Fibroblast of lung (primary cell): ENCODE measurements around the gene UBN1. TPM values are rescaled to one million over a fixed set of nuclear protein-coding genes. Genes with fewer than 3 reads are reported as not detected.

Source experiments
- DNase-seq, 2 donors: peaks; one replicate each; pipeline versions ENCODE4 v3.0.0 to v3.0.0-alpha.2; 2010; ENCODE audit warnings: low read depth in 2 of 2
- H2AFZ ChIP-seq: 2 replicates; pipeline ENCODE4 v1.5.1; 2012; ENCODE audit warnings: low read length, control low read depth, inconsistent platforms
- H3K27ac ChIP-seq: 2 replicates; pipeline ENCODE4 v1.5.1; 2011; ENCODE audit warnings: low read length, control low read depth; ENCODE audit not compliant: insufficient read depth
- H3K27me3 ChIP-seq: 2 replicates; pipeline ENCODE4 v1.5.1; 2011; ENCODE audit warnings: mild to moderate bottlenecking, low read length; ENCODE audit not compliant: control insufficient read depth, insufficient read depth
- H3K36me3 ChIP-seq: 2 replicates; pipeline ENCODE4 v1.5.1; 2011; ENCODE audit warnings: low read length; ENCODE audit not compliant: control insufficient read depth, insufficient read depth
- H3K4me1 ChIP-seq: 2 replicates; pipeline ENCODE4 v1.5.1; 2011; ENCODE audit warnings: low read length; ENCODE audit not compliant: control insufficient read depth, insufficient read depth; ENCODE audit errors: extremely low read depth
- H3K4me2 ChIP-seq: 2 replicates; pipeline ENCODE4 v1.5.1; 2011; ENCODE audit warnings: low read length, control low read depth; ENCODE audit not compliant: insufficient read depth; ENCODE audit errors: extremely low read depth
- H3K4me3 ChIP-seq, 4 experiments: fragments of 200-600 bp in 1 of 4; sonication (generic) in 1 of 4; replicated peaks in 1 of 4; 2 replicates each; pipeline ENCODE4 v1.5.1; 2011 to 2016; ENCODE audit warnings: low read length in 4 of 4, low read depth in 3 of 4, mild to moderate bottlenecking in 3 of 4, control low read depth in 2 of 4, inconsistent platforms in 1 of 4, mixed read lengths in 1 of 4; ENCODE audit not compliant: insufficient read depth in 1 of 4; ENCODE audit errors: control extremely low read depth in 1 of 4
- H3K79me2 ChIP-seq: 2 replicates; pipeline ENCODE4 v1.5.1; 2012; ENCODE audit warnings: mild to moderate bottlenecking, low read length, inconsistent platforms; ENCODE audit not compliant: control insufficient read depth, insufficient read depth
- H3K9ac ChIP-seq: 2 replicates; pipeline ENCODE4 v1.5.1; 2011; ENCODE audit warnings: mild to moderate bottlenecking, low read length, control low read depth; ENCODE audit not compliant: insufficient read depth
- H3K9me3 ChIP-seq: 2 replicates; pipeline ENCODE4 v1.5.1; 2012; ENCODE audit warnings: low read depth, low read length; ENCODE audit not compliant: control insufficient read depth, insufficient read depth
- H4K20me1 ChIP-seq: 2 replicates; pipeline ENCODE4 v1.5.1; 2011; ENCODE audit warnings: low read length; ENCODE audit not compliant: control insufficient read depth, insufficient read depth; ENCODE audit errors: extremely low read depth
- CTCF ChIP-seq, 2 donors: IDR thresholded peaks in 1 of 2; conservative IDR thresholded peaks in 1 of 2; 1 replicate in 1 of 2; 2 replicates in 1 of 2; pipeline ENCODE4 v1.5.1; 2011 to 2012; ENCODE audit warnings: low read length in 2 of 2, control low read depth in 1 of 2, inconsistent platforms in 1 of 2, low read depth in 1 of 2, mild to moderate bottlenecking in 1 of 2
- EZH2 ChIP-seq: IDR thresholded peaks from 2 replicates; pipeline ENCODE4 v1.5.1; 2012; ENCODE audit warnings: low read length, control low read depth, mild to moderate bottlenecking; ENCODE audit errors: missing control alignments
- polyA plus RNA-seq, 2 donors: library from polyadenylated mRNA; depleted of rRNA in 1 of 2; stranded (reverse) in 1 of 2; unstranded in 1 of 2; fragments of >200 nt; gene quantifications; 2 replicates each; pipeline ENCODE4 v1.2.1, GENCODE V29; 2011 to 2012; ENCODE audit warnings: missing spikeins in 1 of 2
- total RNA-seq: library from RNA; depleted of rRNA; stranded (reverse); fragments of >200 nt; gene quantifications from 2 replicates; pipeline ENCODE4 v1.2.1, GENCODE V29; 2014

The UBN1 gene
- total and polyA plus RNA-seq, 2 donors (not counting 1 experiment from before 2014, with no cell fraction given), result 13.6 to 21.1 TPM

GRCh38 chr16:4915226-4915761 lies 68.0 kb downstream of the UBN1 start:
- Histone ChIP-seq H3K9me3 (no peaks in the 10 kb centered on the region), H3K4me2 (peak overlapping the region; percentile 35), H4K20me1 (no peaks in the 10 kb centered on the region), H3K27me3 (no peaks in the 10 kb centered on the region), H3K9ac (no peak overlapping the region), H3K36me3 (no peaks in the 10 kb centered on the region), H3K4me1 (peaks cover 16% of the 10 kb centered on the region), H3K27ac (peak overlapping the region; percentile 48), H3K4me3 (no peak overlapping the region), H3K79me2 (no peaks in the 10 kb centered on the region), H2AFZ (no peak overlapping the region)
- TF ChIP-seq EZH2, result no peak
- TF ChIP-seq CTCF (conservative IDR thresholded peaks at IDR 0.05 in 1 of 2, IDR thresholded peaks at IDR 0.05 in 1 of 2; ENCODE audit: low read depth in 1 of 2, low read length in 2 of 2), result no peak
- DNase-seq, result peak; percentile 87 to 95

- no peak overlapping the region for H3K27ac ChIP-seq
- peaks cover 16% of the 10 kb centered on the region for H3K4me1 ChIP-seq
- no peak overlapping the region for H2AFZ ChIP-seq
- H3K79me2 ChIP-seq, result no peaks in the 10 kb centered on the region
- H3K9ac ChIP-seq, result no peak overlapping the region
- H3K4me2 ChIP-seq, result no peak overlapping the region
- no peaks in the 10 kb centered on the region for H4K20me1 ChIP-seq
- no peaks in the 10 kb centered on the region for H3K27me3 ChIP-seq
- H3K9me3 ChIP-seq, result no peaks in the 10 kb centered on the region
- no peak for TF ChIP-seq EZH2
- no peak for TF ChIP-seq CTCF (conservative IDR thresholded peaks at IDR 0.05 in 1 of 2, IDR thresholded peaks at IDR 0.05 in 1 of 2; ENCODE audit: low read depth in 1 of 2, low read length in 2 of 2)
- DNase-seq, result peak; percentile 58 to 76
- no peaks in the 10 kb centered on the region for H3K36me3 ChIP-seq
- H3K4me3 ChIP-seq, result no peak overlapping the region
Measured at GRCh38 chr16:4917117-4917516, 69.8 kb downstream of the UBN1 start.

- H3K27me3 ChIP-seq, result no peaks in the 10 kb centered on the region
- H3K4me1 ChIP-seq, result peaks cover 16% of the 10 kb centered on the region
- no peak overlapping the region for H3K9ac ChIP-seq
- no peaks in the 10 kb centered on the region for H3K9me3 ChIP-seq
- H3K4me3 ChIP-seq, result no peak overlapping the region
- H3K79me2 ChIP-seq, result no peaks in the 10 kb centered on the region
- TF ChIP-seq CTCF (conservative IDR thresholded peaks at IDR 0.05 in 1 of 2, IDR thresholded peaks at IDR 0.05 in 1 of 2; ENCODE audit: low read depth in 1 of 2, low read length in 2 of 2), result no peak
- no peak for TF ChIP-seq EZH2
- no peaks in the 10 kb centered on the region for H4K20me1 ChIP-seq
- H2AFZ ChIP-seq, result no peak overlapping the region
- H3K36me3 ChIP-seq, result no peaks in the 10 kb centered on the region
- no peak overlapping the region for H3K4me2 ChIP-seq
- no peak overlapping the region for H3K27ac ChIP-seq
- no peak for DNase-seq
Measured at GRCh38 chr16:4918781-4919251, 71.5 kb downstream of the UBN1 start.
